WTC11 (cell line): ENCODE data around the gene ARHGAP26. TPM values are rescaled to one million over a fixed set of nuclear protein-coding genes. Genes with fewer than 3 reads are reported as not detected.

ENCODE experiments used
- ATAC-seq: fragments of 200-7000 bp; cut with Tn5 transposase; 2 replicates; pipeline ENCODE4 v1.10.0; 2021; ENCODE audit warnings: mild to moderate bottlenecking, moderate library complexity
- CTCF ChIA-PET: fragments of 300-600 bp; sonication (Branson Sonifier 250); formaldehyde crosslinking; loops from one replicate; lab custom pipeline; 2021; ENCODE audit warnings: antibody characterized with exemption; lab: Charles Lee
- POLR2A ChIA-PET: fragments of 350-600 bp; sonication (Branson Sonifier 250); formaldehyde crosslinking; loops from one replicate; lab custom pipeline; 2021; ENCODE audit warnings: antibody characterized with exemption; lab: Charles Lee
- DNase-seq: peaks from one replicate; pipeline ENCODE4 v3.0.0; 2021; ENCODE audit warnings: low spot score
- H3K27ac Mint-ChIP-seq: 2 replicates; pipeline ENCODE4 v1.8.0; 2021; ENCODE audit warnings: mixed read lengths
- H3K27me3 Mint-ChIP-seq: 2 replicates; pipeline ENCODE4 v1.8.0; 2021; ENCODE audit warnings: low read depth, mild to moderate bottlenecking, moderate library complexity, mixed read lengths
- H3K36me3 Mint-ChIP-seq: 2 replicates; pipeline ENCODE4 v1.8.0; 2021; ENCODE audit warnings: mixed read lengths
- H3K4me1 Mint-ChIP-seq: 2 replicates; pipeline ENCODE4 v1.8.0; 2022; ENCODE audit warnings: mixed read lengths
- H3K4me3 Mint-ChIP-seq: 2 replicates; pipeline ENCODE4 v1.8.0; 2021; ENCODE audit warnings: mild to moderate bottlenecking, moderate library complexity, mixed read lengths
- H3K9me3 Mint-ChIP-seq: 2 replicates; pipeline ENCODE4 v1.8.0; 2021; ENCODE audit warnings: mixed read lengths
- ATF3 ChIP-seq: sonication (generic); formaldehyde crosslinking; conservative IDR thresholded peaks from 2 replicates; pipeline ENCODE4 v1.8.1; 2022; ENCODE audit warnings: mild to moderate bottlenecking, missing genetic modification reagents
- CDX4 ChIP-seq: fragments of 250-450 bp; sonication (Bioruptor Pico); IDR thresholded peaks from 2 replicates; pipeline ENCODE4 v1.9.0; 2021; ENCODE audit warnings: moderate library complexity, mild to moderate bottlenecking, inconsistent platforms, borderline replicate concordance
- E2F4 ChIP-seq: sonication (generic); formaldehyde crosslinking; IDR thresholded peaks from 2 replicates; pipeline ENCODE4 v1.8.1; 2022; ENCODE audit warnings: low read depth, mild to moderate bottlenecking, moderate library complexity, missing genetic modification reagents, borderline replicate concordance
- ELF4 ChIP-seq: sonication (generic); formaldehyde crosslinking; IDR thresholded peaks from 2 replicates; pipeline ENCODE4 v1.8.1; 2022; ENCODE audit warnings: low read depth, mild to moderate bottlenecking, moderate library complexity, missing genetic modification reagents
- ESRRA ChIP-seq: sonication (generic); formaldehyde crosslinking; IDR thresholded peaks from 2 replicates; pipeline ENCODE4 v1.8.1; 2022; ENCODE audit warnings: mild to moderate bottlenecking, missing genetic modification reagents, borderline replicate concordance
- FOXJ3 ChIP-seq: sonication (generic); formaldehyde crosslinking; IDR thresholded peaks from 2 replicates; pipeline ENCODE4 v1.9.0; 2021; ENCODE audit warnings: missing genetic modification reagents, mild to moderate bottlenecking, borderline replicate concordance
- FOXP1 ChIP-seq: sonication (generic); formaldehyde crosslinking; IDR thresholded peaks from 2 replicates; pipeline ENCODE4 v1.8.0; 2022; ENCODE audit warnings: missing genetic modification reagents, mild to moderate bottlenecking, moderate library complexity, borderline replicate concordance
- GRHL2 ChIP-seq: fragments of 250-450 bp; sonication (Bioruptor Pico); IDR thresholded peaks from 2 replicates; pipeline ENCODE4 v1.8.0; 2022; ENCODE audit warnings: mild to moderate bottlenecking, moderate library complexity; ENCODE audit not compliant: insufficient replicate concordance, severe bottlenecking
- JUN ChIP-seq: sonication (generic); formaldehyde crosslinking; IDR thresholded peaks from 2 replicates; pipeline ENCODE4 v1.8.0; 2023; ENCODE audit warnings: mild to moderate bottlenecking, missing genetic modification reagents
- NFATC4 ChIP-seq: fragments of 250-450 bp; sonication (Bioruptor Pico); IDR thresholded peaks from 2 replicates; pipeline ENCODE4 v1.9.0; 2021; ENCODE audit warnings: mild to moderate bottlenecking
- RORB ChIP-seq: fragments of 250-450 bp; sonication (Bioruptor Pico); IDR thresholded peaks from 2 replicates; pipeline ENCODE4 v1.9.0; 2021; ENCODE audit warnings: mild to moderate bottlenecking
- SOX15 ChIP-seq: fragments of 250-450 bp; sonication (Bioruptor Pico); IDR thresholded peaks from 2 replicates; pipeline ENCODE4 v1.9.0; 2021; ENCODE audit warnings: mild to moderate bottlenecking
- SP1 ChIP-seq: sonication (generic); formaldehyde crosslinking; conservative IDR thresholded peaks from 2 replicates; pipeline ENCODE4 v1.8.1; 2022; ENCODE audit warnings: missing genetic modification reagents
- TCF7 ChIP-seq: sonication (generic); formaldehyde crosslinking; IDR thresholded peaks from 2 replicates; pipeline ENCODE4 v1.8.0; 2022; ENCODE audit warnings: mild to moderate bottlenecking, low read depth, missing genetic modification reagents, moderate library complexity
- ZNF263 ChIP-seq: sonication (generic); formaldehyde crosslinking; IDR thresholded peaks from 2 replicates; pipeline ENCODE4 v1.8.1; 2022; ENCODE audit warnings: low read depth, mild to moderate bottlenecking, moderate library complexity, missing genetic modification reagents
- ZNF317 ChIP-seq: sonication (generic); formaldehyde crosslinking; IDR thresholded peaks from 2 replicates; pipeline ENCODE4 v1.8.1; 2023; ENCODE audit warnings: low read depth, mild to moderate bottlenecking, moderate library complexity, missing genetic modification reagents, borderline replicate concordance
- total RNA-seq: library from RNA; stranded (reverse); gene quantifications from 3 replicates; pipeline ENCODE4 v1.2.3, GENCODE V29; 2021
- TF ChIP-seq, protein P1 (sequence below): sonication (generic); formaldehyde crosslinking; IDR thresholded peaks from 2 replicates; pipeline ENCODE4 v1.8.1; 2022; ENCODE audit warnings: mild to moderate bottlenecking, moderate library complexity, missing genetic modification reagents
- TF ChIP-seq, protein P2 (sequence below): sonication (generic); formaldehyde crosslinking; IDR thresholded peaks from 2 replicates; pipeline ENCODE4 v1.8.0; 2023; ENCODE audit warnings: missing genetic modification reagents
- TF ChIP-seq, protein P3 (sequence below): fragments of 200-600 bp; IDR thresholded peaks from 2 replicates; pipeline ENCODE4 v1.8.0; 2022; ENCODE audit warnings: antibody characterized with exemption
- TF ChIP-seq, protein P4 (sequence below): sonication (generic); formaldehyde crosslinking; IDR thresholded peaks from 2 replicates; pipeline ENCODE4 v1.8.1; 2023; ENCODE audit warnings: mild to moderate bottlenecking, moderate library complexity, missing genetic modification reagents

The ARHGAP26 gene
- total RNA-seq, 1 experiment from 2014 or later: 22.3 TPM

DNA sequence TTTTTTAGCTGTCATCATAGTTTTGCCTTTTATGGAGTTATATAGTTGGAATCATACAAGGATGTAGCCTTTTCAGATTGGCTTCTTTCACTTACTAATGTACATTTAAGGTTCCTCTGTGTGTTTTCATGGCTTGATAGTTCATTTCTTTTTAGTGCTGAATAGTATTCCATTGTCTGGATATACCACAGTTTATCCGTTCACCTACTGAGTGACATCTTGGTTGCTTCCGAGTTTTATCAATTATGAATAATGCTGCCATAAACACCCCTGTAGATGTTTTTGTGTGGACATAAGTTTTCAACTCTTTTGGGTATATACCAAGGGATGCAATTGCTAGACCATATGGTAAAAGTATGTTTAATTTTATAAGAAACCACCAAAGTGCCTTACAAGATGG is 497.0 kb downstream of the ARHGAP26 start:
- ATAC-seq (no peak), DNase-seq (no peak)
- Mint-ChIP-seq H3K4me3 (no peak overlapping the region), H3K36me3 (peaks cover 32% of the 10 kb centered on the region), H3K27ac (no peak overlapping the region), H3K27me3 (no peaks in the 10 kb centered on the region), H3K4me1 (no peaks in the 10 kb centered on the region), H3K9me3 (peaks cover 43% of the 10 kb centered on the region)
- ChIA-PET POLR2A (interaction anchor here (0.6 kb wide), 1 partner anchor 19 kb away, joined by 7 read pairs; no protein-coding TSS in a partner anchor), CTCF (interaction anchor here (0.6 kb wide), 1 partner anchor 18 kb away, joined by 4 read pairs; no protein-coding TSS in a partner anchor)
- no peak for TF ChIP-seq ZNF263 (CRISPR knock-in tag)
- no peak for TF ChIP-seq ATF3 (CRISPR knock-in tag)
- TF ChIP-seq ZNF317 (CRISPR knock-in tag): no peak
- TF ChIP-seq SP1 (CRISPR knock-in tag): no peak
- no peak for TF ChIP-seq FOXJ3 (CRISPR knock-in tag)
- TF ChIP-seq NFATC4 (CRISPR knock-in tag): no peak
- no peak for TF ChIP-seq RORB (CRISPR knock-in tag)
- TF ChIP-seq ELF4: no peak
- TF ChIP-seq, protein P1, sequence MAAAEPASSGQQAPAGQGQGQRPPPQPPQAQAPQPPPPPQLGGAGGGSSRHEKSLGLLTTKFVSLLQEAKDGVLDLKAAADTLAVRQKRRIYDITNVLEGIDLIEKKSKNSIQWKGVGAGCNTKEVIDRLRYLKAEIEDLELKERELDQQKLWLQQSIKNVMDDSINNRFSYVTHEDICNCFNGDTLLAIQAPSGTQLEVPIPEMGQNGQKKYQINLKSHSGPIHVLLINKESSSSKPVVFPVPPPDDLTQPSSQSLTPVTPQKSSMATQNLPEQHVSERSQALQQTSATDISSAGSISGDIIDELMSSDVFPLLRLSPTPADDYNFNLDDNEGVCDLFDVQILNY (CRISPR knock-in tag): no peak
- TF ChIP-seq TCF7 (CRISPR knock-in tag): no peak
- no peak for TF ChIP-seq E2F4 (CRISPR knock-in tag)
- TF ChIP-seq, protein P2, sequence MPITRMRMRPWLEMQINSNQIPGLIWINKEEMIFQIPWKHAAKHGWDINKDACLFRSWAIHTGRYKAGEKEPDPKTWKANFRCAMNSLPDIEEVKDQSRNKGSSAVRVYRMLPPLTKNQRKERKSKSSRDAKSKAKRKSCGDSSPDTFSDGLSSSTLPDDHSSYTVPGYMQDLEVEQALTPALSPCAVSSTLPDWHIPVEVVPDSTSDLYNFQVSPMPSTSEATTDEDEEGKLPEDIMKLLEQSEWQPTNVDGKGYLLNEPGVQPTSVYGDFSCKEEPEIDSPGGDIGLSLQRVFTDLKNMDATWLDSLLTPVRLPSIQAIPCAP: no peak
- no peak for TF ChIP-seq FOXP1 (CRISPR knock-in tag)
- TF ChIP-seq, protein P3, sequence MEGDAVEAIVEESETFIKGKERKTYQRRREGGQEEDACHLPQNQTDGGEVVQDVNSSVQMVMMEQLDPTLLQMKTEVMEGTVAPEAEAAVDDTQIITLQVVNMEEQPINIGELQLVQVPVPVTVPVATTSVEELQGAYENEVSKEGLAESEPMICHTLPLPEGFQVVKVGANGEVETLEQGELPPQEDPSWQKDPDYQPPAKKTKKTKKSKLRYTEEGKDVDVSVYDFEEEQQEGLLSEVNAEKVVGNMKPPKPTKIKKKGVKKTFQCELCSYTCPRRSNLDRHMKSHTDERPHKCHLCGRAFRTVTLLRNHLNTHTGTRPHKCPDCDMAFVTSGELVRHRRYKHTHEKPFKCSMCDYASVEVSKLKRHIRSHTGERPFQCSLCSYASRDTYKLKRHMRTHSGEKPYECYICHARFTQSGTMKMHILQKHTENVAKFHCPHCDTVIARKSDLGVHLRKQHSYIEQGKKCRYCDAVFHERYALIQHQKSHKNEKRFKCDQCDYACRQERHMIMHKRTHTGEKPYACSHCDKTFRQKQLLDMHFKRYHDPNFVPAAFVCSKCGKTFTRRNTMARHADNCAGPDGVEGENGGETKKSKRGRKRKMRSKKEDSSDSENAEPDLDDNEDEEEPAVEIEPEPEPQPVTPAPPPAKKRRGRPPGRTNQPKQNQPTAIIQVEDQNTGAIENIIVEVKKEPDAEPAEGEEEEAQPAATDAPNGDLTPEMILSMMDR: no peak
- TF ChIP-seq GRHL2 (CRISPR knock-in tag): no peak
- TF ChIP-seq ESRRA (CRISPR knock-in tag): no peak

GRCh38 chr5:143268388-143268787 is 498.2 kb downstream of the ARHGAP26 start:
- peaks cover 32% of the 10 kb centered on the region for H3K36me3 Mint-ChIP-seq
- no peaks in the 10 kb centered on the region for H3K4me1 Mint-ChIP-seq
- TF ChIP-seq, protein P4, sequence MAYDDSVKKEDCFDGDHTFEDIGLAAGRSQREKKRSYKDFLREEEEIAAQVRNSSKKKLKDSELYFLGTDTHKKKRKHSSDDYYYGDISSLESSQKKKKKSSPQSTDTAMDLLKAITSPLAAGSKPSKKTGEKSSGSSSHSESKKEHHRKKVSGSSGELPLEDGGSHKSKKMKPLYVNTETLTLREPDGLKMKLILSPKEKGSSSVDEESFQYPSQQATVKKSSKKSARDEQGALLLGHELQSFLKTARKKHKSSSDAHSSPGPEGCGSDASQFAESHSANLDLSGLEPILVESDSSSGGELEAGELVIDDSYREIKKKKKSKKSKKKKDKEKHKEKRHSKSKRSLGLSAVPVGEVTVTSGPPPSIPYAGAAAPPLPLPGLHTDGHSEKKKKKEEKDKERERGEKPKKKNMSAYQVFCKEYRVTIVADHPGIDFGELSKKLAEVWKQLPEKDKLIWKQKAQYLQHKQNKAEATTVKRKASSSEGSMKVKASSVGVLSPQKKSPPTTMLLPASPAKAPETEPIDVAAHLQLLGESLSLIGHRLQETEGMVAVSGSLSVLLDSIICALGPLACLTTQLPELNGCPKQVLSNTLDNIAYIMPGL (CRISPR knock-in tag): no peak
- TF ChIP-seq JUN (CRISPR knock-in tag): no peak
- no peak for TF ChIP-seq ZNF317 (CRISPR knock-in tag)
- no peak for TF ChIP-seq GRHL2 (CRISPR knock-in tag)
- no peak for TF ChIP-seq CDX4 (CRISPR knock-in tag)
- TF ChIP-seq SOX15 (CRISPR knock-in tag): no peak
- TF ChIP-seq, all 79 proteins: peak for 0
- Mint-ChIP-seq H3K27ac (no peak overlapping the region), H3K9me3 (peaks cover 43% of the 10 kb centered on the region), H3K27me3 (no peaks in the 10 kb centered on the region; the same call in 1 of the 2 replicates), H3K4me3 (no peak overlapping the region)
- DNase-seq: no peak
- ChIA-PET POLR2A (no interaction called here), CTCF (no interaction called here)
- ATAC-seq: no peak
